Liver (tissue), 3 donors: Measurements from ENCODE around the gene NQO2.

Experiments used
- CTCF ChIP-seq: fragments of 150-350 bp; IDR thresholded peaks from 2 replicates; pipeline ENCODE4 v1.5.1; 2017; ENCODE audit warnings: improper control_type of control experiment, low read depth, low read length; ENCODE audit not compliant: missing input control
- EGR1 ChIP-seq, 2 donors: IDR thresholded peaks; 2 replicates each; pipeline ENCODE4 v1.6.1; 2016 to 2018; ENCODE audit warnings: antibody characterized with exemption in 2 of 2, low read depth in 2 of 2
- GABPA ChIP-seq, 2 donors: IDR thresholded peaks in 1 of 2; conservative IDR thresholded peaks in 1 of 2; 2 replicates each; pipeline ENCODE4 v1.6.1; 2016; ENCODE audit warnings: antibody characterized with exemption in 2 of 2, mild to moderate bottlenecking in 1 of 2, moderate library complexity in 1 of 2
- MAX ChIP-seq: IDR thresholded peaks from 2 replicates; pipeline ENCODE4 v1.6.1; 2016; ENCODE audit warnings: antibody characterized with exemption
- RAD21 ChIP-seq, 2 donors: IDR thresholded peaks; 2 replicates each; pipeline ENCODE4 v1.6.1; 2016; ENCODE audit warnings: antibody characterized with exemption in 2 of 2, mild to moderate bottlenecking in 2 of 2
- REST ChIP-seq: IDR thresholded peaks from 2 replicates; pipeline ENCODE4 v1.6.1; 2016; ENCODE audit warnings: antibody characterized with exemption, mild to moderate bottlenecking
- RXRA ChIP-seq, 2 donors: IDR thresholded peaks; 2 replicates each; pipeline ENCODE4 v1.6.1; 2017 to 2018; ENCODE audit warnings: antibody characterized with exemption in 2 of 2, mild to moderate bottlenecking in 1 of 2
- SP1 ChIP-seq: IDR thresholded peaks from 2 replicates; pipeline ENCODE4 v1.6.1; 2018; ENCODE audit warnings: antibody characterized with exemption, mild to moderate bottlenecking
- YY1 ChIP-seq: IDR thresholded peaks from 2 replicates; pipeline ENCODE4 v1.6.1; 2016; ENCODE audit warnings: antibody characterized with exemption, mild to moderate bottlenecking
- ZBTB33 ChIP-seq: IDR thresholded peaks from 2 replicates; pipeline ENCODE4 v1.6.1; 2016; ENCODE audit warnings: antibody characterized with exemption
- donor health status: healthy.
- donor health status: healthy.

GRCh38 chr6:2967936-2968335 is 31.8 kb upstream of the NQO2 start:
- TF ChIP-seq CTCF: no peak
- TF ChIP-seq EGR1 (IDR thresholded peaks at IDR 0.05; ENCODE audit: low read depth in 2 of 2): no peak
- TF ChIP-seq RAD21 (IDR thresholded peaks at IDR 0.05): no peak
- TF ChIP-seq REST: no peak
- no peak for TF ChIP-seq GABPA (IDR thresholded peaks at IDR 0.05 in 1 of 2, conservative IDR thresholded peaks at IDR 0.05 in 1 of 2)
- TF ChIP-seq YY1: no peak
- TF ChIP-seq SP1: no peak
- no peak for TF ChIP-seq ZBTB33
- TF ChIP-seq RXRA (IDR thresholded peaks at IDR 0.05): no peak
- no peak for TF ChIP-seq MAX
